ENCODE results near the gene PRKCE.

The PRKCE gene

DNA sequence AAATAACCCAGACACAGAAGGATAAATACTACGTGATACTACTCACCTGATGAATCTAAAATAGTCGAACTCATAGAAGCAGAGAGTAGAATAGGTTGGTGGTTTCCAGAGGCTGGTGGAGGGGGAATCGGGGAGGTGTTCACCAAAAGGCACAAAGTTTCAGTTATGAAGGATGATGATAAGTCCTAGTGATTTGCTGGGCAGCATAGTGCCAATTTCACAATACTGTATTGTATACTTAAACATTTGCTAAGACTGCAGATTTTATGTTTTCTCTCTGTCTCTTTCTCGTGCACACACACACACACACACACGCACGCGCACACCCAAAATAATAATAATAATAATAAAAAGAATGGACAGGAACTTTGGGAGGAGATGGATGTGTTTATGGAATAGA is 425.4 kb downstream of the PRKCE start:
- DNase-seq (ENCODE audit: low spot score): no peak

DNA sequence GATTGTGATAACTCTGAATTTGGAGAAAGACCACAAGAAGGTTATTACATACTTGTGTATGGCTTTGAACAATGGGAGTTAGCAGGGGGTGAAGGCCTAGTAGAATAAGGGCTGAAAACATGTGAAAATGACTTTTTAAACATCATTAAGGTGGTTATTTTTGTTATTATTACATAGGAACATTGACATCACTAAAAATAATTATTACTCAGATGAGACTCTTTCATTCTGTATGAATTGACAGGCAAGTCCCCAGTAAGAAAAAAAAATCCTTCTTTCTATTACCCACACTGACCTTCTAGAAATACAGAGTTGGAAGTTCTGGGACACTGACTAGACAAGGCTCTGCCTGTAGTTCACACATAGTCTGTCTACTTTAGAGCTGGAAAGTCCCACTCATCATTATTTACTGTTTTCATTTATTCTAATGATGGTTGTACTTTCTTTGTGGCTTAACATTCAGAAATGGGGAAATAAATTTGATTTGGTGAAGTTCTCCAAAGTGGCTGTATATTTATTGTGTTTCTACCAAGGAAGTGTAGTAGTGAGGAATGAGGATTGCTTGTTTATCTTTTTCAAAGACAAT is 426.1 kb downstream of the PRKCE start:
- no peak for DNase-seq (ENCODE audit: low spot score)

DNA sequence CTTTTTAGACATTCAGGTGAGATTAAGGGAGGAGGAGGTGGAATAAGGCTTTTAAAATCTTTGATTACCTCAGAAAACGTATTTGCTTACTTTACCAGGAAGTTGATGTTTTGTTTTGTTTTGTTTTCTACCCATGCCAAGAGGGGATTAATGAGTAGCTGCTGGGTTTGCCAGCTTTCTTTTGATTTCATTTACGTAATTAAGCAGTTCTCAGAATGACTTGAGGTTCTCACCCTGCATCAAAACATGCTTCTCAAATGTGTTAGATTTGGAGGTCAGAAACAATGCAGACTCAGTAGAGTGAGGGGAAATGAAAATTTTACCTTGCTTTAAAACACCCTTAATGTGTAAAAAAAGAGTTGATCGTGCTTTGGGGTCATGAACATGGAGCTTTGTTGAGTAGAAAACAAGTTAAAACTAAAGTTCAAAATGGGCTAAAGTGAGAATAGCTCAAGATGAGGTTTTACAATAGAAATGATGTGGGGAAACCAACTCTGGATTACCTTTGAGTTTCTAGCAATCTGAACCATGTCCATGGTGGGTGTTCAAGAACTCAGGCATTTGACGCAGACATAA is 428.6 kb downstream of the PRKCE start:
- no peak for DNase-seq (ENCODE audit: low spot score)

- no peak for DNase-seq (ENCODE audit: low spot score)
These were observed 431.3 kb downstream of the PRKCE start for GRCh38 chr2:46082531-46083485.

DNA sequence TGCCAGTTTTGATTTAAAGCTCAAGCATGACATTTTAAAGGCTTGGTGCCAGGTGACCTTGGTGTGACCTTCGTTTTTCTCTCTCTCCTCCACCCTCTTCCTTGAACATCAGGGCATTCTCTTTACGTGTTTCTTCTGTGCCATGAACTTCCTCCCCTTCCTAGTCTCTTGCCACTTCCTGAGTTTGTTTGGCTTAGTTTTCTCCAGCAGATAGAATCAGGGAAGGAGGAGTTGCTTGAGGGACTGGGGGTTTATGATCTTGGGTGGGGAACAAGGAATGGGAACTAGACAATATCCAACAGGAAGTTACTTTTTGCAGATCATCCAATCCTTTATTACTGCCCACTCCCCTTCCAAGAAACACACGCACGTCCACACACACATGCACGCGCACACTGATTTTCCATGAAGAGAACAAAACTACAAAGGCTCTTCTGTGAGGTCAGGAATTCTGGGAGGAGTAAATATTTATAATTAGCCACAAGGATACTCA is 435.1 kb downstream of the PRKCE start:
- no peak for DNase-seq (ENCODE audit: low spot score)

DNA sequence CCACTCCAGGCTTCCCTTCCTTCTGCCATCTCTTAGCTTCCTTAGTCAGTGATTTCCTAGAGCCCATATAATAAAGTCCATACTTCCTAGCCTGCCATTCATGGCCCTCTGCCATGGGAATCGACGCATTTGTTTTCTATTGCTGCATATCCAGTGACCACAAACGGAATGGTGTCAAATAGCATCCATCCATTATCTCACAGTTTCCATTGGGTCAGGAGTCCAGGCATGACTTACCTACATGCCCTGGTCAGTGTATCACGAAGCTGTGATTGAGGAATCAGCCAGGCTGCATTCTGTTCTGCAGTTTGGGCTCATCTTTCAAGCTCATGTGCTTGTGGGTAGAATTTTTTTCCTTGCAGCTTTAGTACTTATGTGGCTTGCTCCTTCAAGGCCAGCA is 436.0 kb downstream of the PRKCE start:
- no peak for DNase-seq (ENCODE audit: low spot score)

GRCh38 chr2:46091004-46091403 is 439.5 kb downstream of the PRKCE start:
- DNase-seq (ENCODE audit: low spot score): no peak

GRCh38 chr2:46091961-46092667 is 440.6 kb downstream of the PRKCE start:
- no peak for DNase-seq (ENCODE audit: low spot score)

GRCh38 chr2:46094689-46095088 is 443.2 kb downstream of the PRKCE start:
- DNase-seq (ENCODE audit: low spot score): no peak

GRCh38 chr2:46095830-46096229 is 444.4 kb downstream of the PRKCE start:
- DNase-seq (ENCODE audit: low spot score): no peak

DNA sequence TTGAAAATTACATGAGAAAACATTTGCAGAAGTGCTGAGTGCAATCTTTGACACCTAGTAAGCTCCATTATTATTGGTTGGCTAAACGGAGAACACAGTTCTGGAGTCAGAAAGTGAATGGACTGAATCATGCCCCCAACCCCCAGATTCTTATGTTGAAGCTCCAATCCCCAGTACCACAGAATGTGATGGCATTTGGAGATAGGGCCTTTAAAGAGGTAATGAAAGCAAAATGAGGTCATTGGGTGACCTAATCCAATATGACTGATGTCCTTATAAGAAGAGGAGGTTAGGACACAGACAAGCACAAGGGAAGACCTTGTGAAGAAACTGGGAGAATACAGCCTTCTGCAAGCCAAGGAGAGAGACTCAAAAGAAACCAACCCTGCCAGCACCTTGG is 444.8 kb downstream of the PRKCE start:
- no peak for DNase-seq (ENCODE audit: low spot score)

- no peak for DNase-seq (ENCODE audit: low spot score)
These were observed 446.4 kb downstream of the PRKCE start for GRCh38 chr2:46097714-46098480.

GRCh38 chr2:46098621-46099062 is 447.2 kb downstream of the PRKCE start:
- DNase-seq (ENCODE audit: low spot score): no peak

GRCh38 chr2:46101557-46102220 is 450.2 kb downstream of the PRKCE start:
- DNase-seq (ENCODE audit: low spot score): no peak

DNA sequence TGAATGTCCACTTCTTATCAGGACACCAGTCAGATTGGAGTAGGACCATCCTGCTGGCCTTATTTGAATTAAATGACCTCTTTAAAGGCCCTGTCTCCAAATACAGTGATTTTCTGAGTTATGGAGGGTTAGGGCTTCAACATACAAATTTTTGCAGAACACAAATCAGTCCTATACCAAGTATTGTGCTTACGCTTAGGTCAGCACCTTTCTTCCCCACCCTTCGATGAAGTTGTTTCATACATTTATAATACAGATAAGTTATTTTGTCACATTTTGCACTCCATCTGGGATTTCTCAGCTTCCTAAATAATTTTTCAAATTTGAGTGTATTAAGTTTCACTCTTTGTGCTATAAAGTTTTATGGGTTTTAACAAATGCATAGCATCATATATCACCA is 455.2 kb downstream of the PRKCE start:
- no peak for DNase-seq (ENCODE audit: low spot score)

GRCh38 chr2:46114996-46115395 is 463.5 kb downstream of the PRKCE start:
- no peak for DNase-seq (ENCODE audit: low spot score)

- DNase-seq (ENCODE audit: low spot score): no peak
These were observed 464.7 kb downstream of the PRKCE start for GRCh38 chr2:46116150-46116549.

DNA sequence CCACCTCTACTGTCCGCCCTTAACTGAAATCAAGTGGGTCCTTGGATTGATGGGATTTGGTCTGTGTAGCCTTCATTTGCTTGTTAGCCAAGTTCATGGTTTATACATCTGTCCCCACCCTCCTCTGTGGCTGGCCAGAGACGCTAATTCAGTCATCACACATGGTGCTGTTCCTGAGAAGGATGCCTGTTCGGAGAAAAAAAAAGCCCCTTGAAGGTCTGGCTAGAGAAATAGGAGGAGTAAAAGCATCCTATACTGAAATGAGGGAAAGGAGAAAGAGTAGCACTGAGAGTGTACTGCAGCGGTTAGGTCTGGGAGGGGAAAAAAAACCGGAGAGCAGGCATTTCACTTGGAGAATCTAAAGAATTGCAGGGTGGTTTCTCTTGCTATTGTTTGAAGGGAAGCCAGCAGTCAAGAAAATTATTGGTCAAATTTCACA is 465.1 kb downstream of the PRKCE start:
- DNase-seq (ENCODE audit: low spot score): no peak

DNA sequence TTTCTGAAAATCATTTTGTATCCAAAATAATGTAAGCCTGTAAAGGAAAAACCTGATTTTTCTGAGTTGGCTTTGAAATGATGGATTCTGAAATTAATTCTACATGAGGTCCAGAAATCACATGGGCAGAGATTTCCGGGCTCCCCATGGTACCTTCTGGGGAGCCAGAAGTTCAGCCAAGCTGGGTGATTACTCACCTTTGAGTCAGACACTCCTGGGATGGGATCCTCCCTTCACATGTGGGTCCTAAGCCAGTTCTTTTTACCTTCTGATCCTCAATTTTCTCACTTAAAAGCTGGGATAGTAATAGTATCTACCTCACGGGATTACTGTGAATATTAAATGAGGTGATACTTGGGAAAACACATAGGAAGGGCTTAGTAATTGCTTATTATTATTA is 465.9 kb downstream of the PRKCE start:
- DNase-seq (ENCODE audit: low spot score): no peak

DNA sequence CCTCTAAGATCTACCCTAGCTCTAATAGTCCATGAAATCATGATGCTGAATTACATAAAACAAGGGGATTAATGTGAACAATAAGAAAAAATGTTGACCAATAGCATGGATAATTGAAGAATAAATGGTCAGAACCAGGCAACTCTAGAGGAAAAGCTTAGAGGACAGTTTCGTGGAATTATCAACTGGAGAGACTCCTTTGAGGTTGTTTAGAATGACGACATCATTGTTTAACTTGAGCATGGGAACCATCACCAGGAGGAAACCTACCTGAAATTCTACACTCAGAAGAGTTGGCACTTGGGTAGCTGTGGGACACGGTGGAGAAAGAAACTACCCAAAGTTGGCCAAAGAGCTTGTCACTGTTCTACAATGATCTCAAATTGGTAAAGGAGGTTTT is 466.5 kb downstream of the PRKCE start:
- DNase-seq (ENCODE audit: low spot score): no peak

Data from D341Med (cell line).